Measurements from ENCODE around the gene BTG1.

The BTG1 gene, protein sequence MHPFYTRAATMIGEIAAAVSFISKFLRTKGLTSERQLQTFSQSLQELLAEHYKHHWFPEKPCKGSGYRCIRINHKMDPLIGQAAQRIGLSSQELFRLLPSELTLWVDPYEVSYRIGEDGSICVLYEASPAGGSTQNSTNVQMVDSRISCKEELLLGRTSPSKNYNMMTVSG

DNA sequence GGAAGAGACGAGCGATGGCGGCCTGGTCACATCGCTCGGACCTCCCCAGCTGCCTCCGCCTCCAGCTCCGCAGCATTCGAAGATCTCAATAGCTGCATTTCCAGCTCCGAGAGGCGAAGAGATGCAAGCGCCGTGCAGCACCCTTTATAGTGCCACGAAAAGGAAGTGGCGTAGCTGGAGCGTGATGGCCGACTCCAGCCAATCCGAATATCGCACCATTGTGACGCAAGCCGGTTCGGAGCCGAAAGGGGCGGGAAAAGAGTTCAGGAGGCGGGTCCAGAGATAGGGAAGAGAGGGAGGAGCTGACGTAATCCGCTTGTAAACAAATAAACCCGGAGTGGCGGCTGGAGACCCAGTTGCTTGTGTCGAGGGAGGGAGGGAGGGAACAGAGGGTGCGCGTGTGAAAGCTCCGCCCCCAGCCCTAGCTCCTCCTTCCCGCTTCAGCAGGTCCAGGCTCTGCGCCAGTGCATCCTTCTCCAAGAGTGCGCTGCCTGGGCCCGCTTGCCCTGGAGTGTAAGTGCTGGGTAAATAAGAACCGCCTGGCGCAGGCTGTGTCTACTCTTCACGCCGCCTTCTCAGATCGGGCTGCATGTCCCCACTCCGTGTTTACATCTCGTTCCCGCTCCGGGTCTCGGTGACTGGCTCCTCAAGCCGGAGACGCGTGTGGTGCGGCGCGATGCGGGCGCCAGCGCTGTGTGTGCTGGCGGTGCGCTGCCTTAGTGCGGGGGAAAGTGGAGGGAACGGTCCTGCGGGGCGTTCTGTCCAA is at the start of gene BTG1:
Gene BTG1, minus strand, starts transcription at position 116 of the 766 bp plus-strand sequence. CDS start 311 bp downstream, outside the sequence.
- Mint-ChIP-seq H3K27ac (peak within 1 kb of the TSS; percentile 99), H3K4me1 (ENCODE audit: low read depth) (peaks cover 45% of the 10 kb centered on the region), H3K27me3 (no peaks in the 10 kb centered on the region), H3K9me3 (no peaks in the 10 kb centered on the region), H3K36me3 (ENCODE audit: low read depth) (peaks cover 62% of the 10 kb centered on the region), H3K4me3 (peak within 1 kb of the TSS; percentile 100)
- DNase-seq: peak; percentile 97

DNA sequence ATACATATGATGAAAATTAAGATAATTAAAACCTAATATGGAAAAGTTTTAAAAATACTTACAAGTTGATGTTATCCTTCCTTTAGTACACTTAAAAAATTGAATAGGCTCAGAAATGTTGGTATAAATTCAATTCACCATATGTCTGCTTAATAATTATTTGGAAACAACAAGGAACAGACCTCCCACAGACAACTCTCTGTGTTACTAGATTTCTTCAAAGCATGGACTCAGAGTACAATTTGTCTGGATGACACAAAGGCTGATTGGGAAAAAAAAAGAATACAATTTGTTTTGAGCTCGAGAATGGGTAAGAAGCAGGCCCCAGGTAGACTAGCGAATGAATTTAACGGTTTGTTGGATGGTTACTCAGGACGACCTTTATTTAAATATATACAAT is 48.9 kb upstream of the BTG1 start:
- H3K27ac Mint-ChIP-seq: no peak overlapping the region
- H3K4me3 Mint-ChIP-seq: no peak overlapping the region
- no peak for DNase-seq
- H3K9me3 Mint-ChIP-seq: peaks cover 6% of the 10 kb centered on the region
- no peaks in the 10 kb centered on the region for H3K36me3 Mint-ChIP-seq (ENCODE audit: low read depth)
- no peaks in the 10 kb centered on the region for H3K27me3 Mint-ChIP-seq
- H3K4me1 Mint-ChIP-seq (ENCODE audit: low read depth): peaks cover 7% of the 10 kb centered on the region

DNA sequence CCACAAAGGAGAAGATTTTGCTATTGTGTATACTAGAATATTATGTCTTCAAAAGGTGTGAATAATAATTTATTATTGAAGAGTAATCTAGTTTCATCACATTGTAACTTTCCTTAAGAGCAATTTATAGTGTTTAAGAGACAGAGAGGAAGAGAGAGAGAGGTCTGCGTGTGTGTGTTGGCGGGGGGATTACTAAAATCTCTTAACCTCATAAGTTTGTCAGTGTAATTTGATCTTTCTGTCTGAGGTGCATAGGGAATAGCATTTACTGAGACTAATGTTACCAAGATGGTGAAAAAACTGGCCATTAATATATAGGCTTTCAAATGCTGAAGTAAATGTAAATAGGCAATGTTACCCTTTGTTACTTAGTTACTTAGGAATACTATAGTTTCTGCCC is 48.2 kb upstream of the BTG1 start:
- H3K4me1 Mint-ChIP-seq (ENCODE audit: low read depth): peaks cover 9% of the 10 kb centered on the region
- no peaks in the 10 kb centered on the region for H3K27me3 Mint-ChIP-seq
- H3K36me3 Mint-ChIP-seq (ENCODE audit: low read depth): no peaks in the 10 kb centered on the region
- H3K27ac Mint-ChIP-seq: no peak overlapping the region
- no peak overlapping the region for H3K4me3 Mint-ChIP-seq
- peaks cover 6% of the 10 kb centered on the region for H3K9me3 Mint-ChIP-seq
- DNase-seq: no peak

DNA sequence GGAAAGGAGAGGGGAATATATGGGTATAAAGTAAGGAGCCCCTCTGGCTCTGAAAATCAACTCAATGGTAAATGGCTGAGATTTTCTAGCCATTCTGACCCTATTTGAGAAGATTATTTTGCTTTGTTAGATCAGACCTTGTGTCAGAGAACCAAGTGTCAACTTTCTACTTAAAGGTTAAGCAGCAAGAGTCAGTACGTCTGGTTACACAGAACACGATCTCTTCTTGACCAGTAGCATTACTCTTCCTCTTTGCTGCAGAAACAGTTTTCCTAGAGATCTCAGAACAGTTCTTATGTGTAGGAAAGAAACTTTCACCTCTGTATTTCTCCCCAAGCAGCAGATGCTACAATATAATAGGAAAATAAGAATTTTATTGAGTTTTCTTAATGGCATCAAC is 47.4 kb upstream of the BTG1 start:
- DNase-seq: no peak
- Mint-ChIP-seq H3K4me3 (no peak overlapping the region), H3K4me1 (ENCODE audit: low read depth) (peaks cover 12% of the 10 kb centered on the region), H3K27ac (no peak overlapping the region), H3K36me3 (ENCODE audit: low read depth) (no peaks in the 10 kb centered on the region), H3K9me3 (peaks cover 6% of the 10 kb centered on the region), H3K27me3 (no peaks in the 10 kb centered on the region)

DNA sequence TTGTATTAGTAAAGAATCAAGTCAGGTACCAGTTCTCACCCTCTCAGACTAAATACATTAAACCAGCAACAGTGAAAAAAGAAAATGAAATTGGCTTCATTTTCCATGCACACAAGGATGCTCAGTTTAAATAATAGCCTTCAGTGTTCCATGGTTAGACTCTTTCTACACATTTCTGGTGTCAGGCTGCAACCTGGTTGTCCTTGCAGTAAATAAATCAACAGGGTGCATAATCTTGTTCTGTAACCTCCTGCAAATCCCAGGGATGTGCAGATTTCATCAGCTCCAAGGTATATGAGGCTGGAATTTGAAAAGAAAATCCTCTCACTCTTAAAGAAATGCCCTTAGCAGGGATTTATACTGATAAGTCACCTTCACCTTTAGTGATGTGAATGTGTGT is 46.7 kb upstream of the BTG1 start:
- no peak for DNase-seq
- Mint-ChIP-seq H3K4me1 (ENCODE audit: low read depth) (peaks cover 13% of the 10 kb centered on the region), H3K27me3 (no peaks in the 10 kb centered on the region), H3K9me3 (peaks cover 6% of the 10 kb centered on the region), H3K36me3 (ENCODE audit: low read depth) (no peaks in the 10 kb centered on the region), H3K27ac (no peak overlapping the region), H3K4me3 (no peak overlapping the region)

DNA sequence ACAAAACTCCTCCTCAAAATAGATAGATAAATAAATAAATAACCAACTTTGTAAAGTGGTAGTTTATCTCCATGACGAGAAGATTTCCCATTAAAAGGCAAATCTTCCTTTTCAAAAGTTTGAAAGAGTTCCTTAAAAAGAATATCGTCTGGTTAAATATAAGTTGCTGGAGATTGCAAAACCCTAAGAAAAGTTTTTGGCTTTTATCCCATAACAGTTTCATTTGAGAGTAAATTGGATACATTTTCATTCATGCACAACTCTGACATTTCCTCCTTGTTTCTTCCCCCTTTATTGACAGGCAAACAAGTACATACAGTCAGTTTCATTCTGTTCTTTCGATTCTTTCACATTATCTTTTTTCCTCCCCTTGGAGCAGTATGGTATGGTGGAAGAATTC is 45.4 kb upstream of the BTG1 start:
- H3K27ac Mint-ChIP-seq: no peak overlapping the region
- H3K36me3 Mint-ChIP-seq (ENCODE audit: low read depth): no peaks in the 10 kb centered on the region
- no peak for DNase-seq

DNA sequence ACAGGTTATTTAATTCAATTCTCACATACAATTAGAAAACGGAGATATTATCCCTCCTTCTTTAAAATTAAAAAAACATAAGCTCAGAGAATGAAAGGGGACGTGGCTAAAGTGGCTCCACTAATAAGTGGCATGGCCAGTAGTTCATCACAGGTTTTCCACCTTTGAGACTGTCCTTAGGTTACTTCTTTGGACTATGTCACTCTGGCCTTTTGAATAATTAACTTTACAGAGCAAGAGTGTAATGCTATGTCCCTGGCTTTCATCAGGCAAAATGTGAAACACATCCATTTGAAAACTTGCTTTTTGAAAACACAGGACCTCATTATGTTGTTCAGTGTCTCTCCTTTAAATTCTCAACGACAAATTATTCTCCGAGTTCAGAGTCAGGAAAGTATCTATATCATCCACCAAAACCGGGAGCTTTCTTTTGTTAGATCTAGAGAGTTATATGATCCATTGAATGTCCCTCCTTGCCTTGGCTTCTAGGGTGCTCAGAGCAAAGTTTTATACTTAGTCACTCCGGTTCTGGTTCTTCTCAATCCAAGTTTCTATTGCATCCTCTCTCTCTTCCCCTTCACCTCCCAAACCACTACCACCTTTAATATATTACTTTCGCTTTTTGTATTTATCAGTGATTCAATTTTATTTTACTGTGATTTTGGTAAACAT is 43.0 kb upstream of the BTG1 start:
- Mint-ChIP-seq H3K27ac (no peak overlapping the region), H3K27me3 (no peaks in the 10 kb centered on the region), H3K9me3 (no peaks in the 10 kb centered on the region), H3K4me3 (no peak overlapping the region), H3K36me3 (ENCODE audit: low read depth) (no peaks in the 10 kb centered on the region), H3K4me1 (ENCODE audit: low read depth) (peaks cover 49% of the 10 kb centered on the region)
- DNase-seq: no peak

More for the DNA sequence above, 45.4 kb upstream of the BTG1 start:
- Mint-ChIP-seq H3K4me3 (no peak overlapping the region), H3K4me1 (ENCODE audit: low read depth) (peaks cover 26% of the 10 kb centered on the region), H3K9me3 (peaks cover under 1% of the 10 kb centered on the region), H3K27me3 (no peaks in the 10 kb centered on the region)

DNA sequence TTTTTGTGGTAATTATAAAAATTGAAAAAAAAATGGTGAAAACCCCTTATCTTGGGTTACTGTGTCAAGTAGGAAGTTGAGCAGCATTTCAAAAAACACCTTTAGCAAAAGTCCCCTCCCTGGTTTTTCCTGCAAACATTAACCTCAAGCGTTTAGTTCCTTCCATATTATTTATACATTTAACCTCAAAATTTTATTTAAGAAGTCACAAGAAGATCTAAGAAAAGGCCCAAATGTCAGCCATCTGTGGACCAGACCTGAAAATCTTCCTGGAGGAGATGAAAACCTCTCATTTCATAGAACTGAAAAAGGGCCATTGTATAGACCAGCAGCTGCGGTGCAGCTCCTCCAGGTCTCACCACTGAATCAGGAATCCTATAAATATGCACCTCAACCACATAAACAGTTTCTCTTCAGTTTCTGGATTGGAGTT is 40.4 kb upstream of the BTG1 start:
- H3K36me3 Mint-ChIP-seq (ENCODE audit: low read depth): no peaks in the 10 kb centered on the region

DNA sequence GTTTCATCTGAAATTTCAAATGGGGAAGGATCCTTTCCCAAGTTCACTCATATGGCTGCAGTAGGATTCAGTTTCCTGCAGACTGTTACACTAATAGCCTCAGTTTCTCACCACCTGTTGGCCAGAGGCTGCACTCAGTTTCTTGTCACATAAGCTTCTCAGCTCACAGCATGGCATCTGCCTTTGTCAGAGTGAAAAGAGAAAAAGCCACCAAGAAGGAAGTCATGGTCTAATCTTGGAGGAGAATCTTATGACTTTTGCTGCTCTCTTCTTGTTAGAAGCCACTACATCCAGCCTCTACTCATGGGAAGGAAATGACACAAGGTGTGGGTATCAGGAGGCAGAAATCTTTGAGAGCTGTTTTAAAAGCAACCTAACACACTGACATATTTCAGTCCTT is 39.4 kb upstream of the BTG1 start:
- H3K9me3 Mint-ChIP-seq: no peaks in the 10 kb centered on the region
- H3K36me3 Mint-ChIP-seq (ENCODE audit: low read depth): no peaks in the 10 kb centered on the region
- DNase-seq: no peak
- H3K27me3 Mint-ChIP-seq: no peaks in the 10 kb centered on the region
- H3K4me1 Mint-ChIP-seq (ENCODE audit: low read depth): peaks cover 50% of the 10 kb centered on the region
- H3K27ac Mint-ChIP-seq: peak overlapping the region; percentile 61
- peak overlapping the region; percentile 12 for H3K4me3 Mint-ChIP-seq

More for the DNA sequence above, 40.4 kb upstream of the BTG1 start:
- Mint-ChIP-seq H3K4me1 (ENCODE audit: low read depth) (peaks cover 50% of the 10 kb centered on the region), H3K27ac (peak overlapping the region; percentile 70), H3K4me3 (peak overlapping the region; percentile 26), H3K27me3 (no peaks in the 10 kb centered on the region), H3K9me3 (no peaks in the 10 kb centered on the region)
- no peak for DNase-seq

DNA sequence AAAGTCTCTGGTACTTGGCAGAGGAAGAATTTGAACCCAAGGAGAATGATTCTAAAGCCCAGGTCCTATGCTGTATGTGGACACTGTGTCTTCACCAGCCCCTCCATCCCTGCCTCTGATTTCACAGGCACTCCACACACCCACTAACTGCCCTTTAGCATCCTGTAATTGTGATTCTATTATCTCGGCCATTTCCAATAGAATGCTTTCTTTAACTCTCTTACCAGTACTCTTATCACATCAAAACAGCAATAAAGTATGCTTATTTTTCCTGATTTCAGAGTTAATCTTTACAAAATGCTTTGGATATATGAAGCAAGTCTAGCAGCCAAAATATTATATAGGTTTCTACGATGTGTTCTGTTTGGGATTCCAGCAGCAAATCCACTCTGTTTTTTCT is 37.9 kb upstream of the BTG1 start:
- Mint-ChIP-seq H3K9me3 (no peaks in the 10 kb centered on the region), H3K36me3 (ENCODE audit: low read depth) (no peaks in the 10 kb centered on the region), H3K27me3 (no peaks in the 10 kb centered on the region), H3K27ac (no peak overlapping the region), H3K4me3 (no peak overlapping the region), H3K4me1 (ENCODE audit: low read depth) (peaks cover 44% of the 10 kb centered on the region)
- no peak for DNase-seq

DNA sequence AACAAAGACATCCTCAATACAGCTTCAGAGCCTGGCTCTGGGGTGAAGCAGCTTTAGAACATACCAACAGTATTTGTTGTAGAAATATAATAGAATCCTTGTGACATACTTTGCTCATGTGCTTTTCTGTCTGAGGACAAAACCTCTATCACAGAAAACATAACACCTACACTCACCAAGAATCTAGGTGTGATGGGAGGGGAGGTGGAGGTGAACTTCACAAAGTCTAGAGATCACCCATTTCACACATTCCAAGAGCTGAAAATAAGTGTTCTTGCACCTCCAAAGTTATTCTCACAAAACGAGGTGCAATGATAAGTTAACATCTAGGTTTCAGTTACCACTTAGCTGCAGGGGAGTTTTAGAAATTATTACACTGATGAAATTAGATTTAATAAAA is 32.7 kb upstream of the BTG1 start:
- Mint-ChIP-seq H3K9me3 (no peaks in the 10 kb centered on the region), H3K36me3 (ENCODE audit: low read depth) (no peaks in the 10 kb centered on the region), H3K4me1 (ENCODE audit: low read depth) (peaks cover 4% of the 10 kb centered on the region), H3K4me3 (no peak overlapping the region), H3K27ac (no peak overlapping the region), H3K27me3 (no peaks in the 10 kb centered on the region)
- DNase-seq: no peak

DNA sequence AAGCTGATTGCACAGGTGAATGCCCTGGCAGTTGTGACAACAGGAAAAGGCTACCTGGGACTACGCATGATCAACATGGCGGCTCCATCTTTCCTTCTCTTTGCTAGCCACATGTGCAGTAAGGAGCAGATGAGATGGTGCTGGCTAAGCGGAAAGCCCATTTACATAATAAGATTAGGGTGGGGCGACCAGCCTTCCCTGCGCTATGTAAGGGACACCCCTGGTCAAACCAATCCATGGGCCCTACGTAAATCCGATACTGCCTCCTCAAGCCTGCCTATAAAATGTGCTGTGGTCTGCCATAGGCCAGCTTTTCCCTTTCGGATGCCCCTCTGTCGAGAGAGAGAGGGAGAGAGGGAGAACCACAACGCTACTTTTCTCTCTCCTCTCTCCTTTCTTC is 31.0 kb upstream of the BTG1 start:
- H3K4me1 Mint-ChIP-seq (ENCODE audit: low read depth): peaks cover 11% of the 10 kb centered on the region
- H3K4me3 Mint-ChIP-seq: no peak overlapping the region
- no peaks in the 10 kb centered on the region for H3K36me3 Mint-ChIP-seq (ENCODE audit: low read depth)
- no peak for DNase-seq
- H3K9me3 Mint-ChIP-seq: no peaks in the 10 kb centered on the region
- H3K27me3 Mint-ChIP-seq: no peaks in the 10 kb centered on the region
- H3K27ac Mint-ChIP-seq: no peak overlapping the region

DNA sequence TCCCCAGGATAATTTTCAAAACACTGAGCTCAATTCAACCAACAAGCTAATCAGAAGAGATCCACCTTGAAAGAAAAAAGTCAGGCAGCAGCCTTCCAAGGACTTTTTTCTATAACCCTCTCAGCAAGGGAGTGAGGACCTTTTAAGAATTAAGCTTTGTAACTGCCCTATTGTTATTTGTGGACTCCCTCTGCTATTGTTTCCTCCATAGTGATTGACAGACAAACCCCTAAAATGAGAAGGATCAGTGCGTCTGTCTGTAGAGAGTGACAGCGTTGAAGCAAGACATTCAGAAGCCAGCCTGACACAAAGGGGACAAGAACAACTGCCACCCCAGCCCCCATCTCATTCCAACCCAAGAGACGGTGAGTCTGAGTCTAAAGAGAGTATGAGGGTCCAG is 30.3 kb upstream of the BTG1 start:
- H3K4me1 Mint-ChIP-seq (ENCODE audit: low read depth): peaks cover 11% of the 10 kb centered on the region
- no peak overlapping the region for H3K4me3 Mint-ChIP-seq
- no peaks in the 10 kb centered on the region for H3K27me3 Mint-ChIP-seq
- H3K9me3 Mint-ChIP-seq: no peaks in the 10 kb centered on the region
- H3K27ac Mint-ChIP-seq: no peak overlapping the region
- H3K36me3 Mint-ChIP-seq (ENCODE audit: low read depth): no peaks in the 10 kb centered on the region
- DNase-seq: no peak

DNA sequence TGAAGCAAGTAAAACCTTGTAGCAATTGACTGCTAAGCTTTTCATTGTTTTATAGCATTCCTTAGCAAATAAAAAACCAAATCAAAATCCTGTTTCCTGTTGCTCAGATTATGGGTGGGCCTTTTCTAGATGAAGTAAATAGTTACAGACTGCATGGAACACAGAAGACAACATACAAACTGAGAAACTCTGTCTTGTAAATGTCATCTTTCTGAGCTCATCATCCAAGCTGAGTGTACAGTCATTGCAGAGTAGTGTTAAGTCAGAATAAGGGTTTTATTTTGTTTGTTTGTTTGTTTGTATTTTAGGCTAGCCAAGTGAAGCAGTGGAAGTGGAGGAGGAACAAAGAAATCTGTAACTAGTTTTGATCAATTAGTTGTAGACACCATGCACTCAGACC is 24.4 kb upstream of the BTG1 start:
- no peak for DNase-seq
- Mint-ChIP-seq H3K36me3 (ENCODE audit: low read depth) (no peaks in the 10 kb centered on the region), H3K4me1 (ENCODE audit: low read depth) (peaks cover 24% of the 10 kb centered on the region), H3K4me3 (no peak overlapping the region), H3K27me3 (no peaks in the 10 kb centered on the region), H3K9me3 (no peaks in the 10 kb centered on the region), H3K27ac (no peak overlapping the region)

DNA sequence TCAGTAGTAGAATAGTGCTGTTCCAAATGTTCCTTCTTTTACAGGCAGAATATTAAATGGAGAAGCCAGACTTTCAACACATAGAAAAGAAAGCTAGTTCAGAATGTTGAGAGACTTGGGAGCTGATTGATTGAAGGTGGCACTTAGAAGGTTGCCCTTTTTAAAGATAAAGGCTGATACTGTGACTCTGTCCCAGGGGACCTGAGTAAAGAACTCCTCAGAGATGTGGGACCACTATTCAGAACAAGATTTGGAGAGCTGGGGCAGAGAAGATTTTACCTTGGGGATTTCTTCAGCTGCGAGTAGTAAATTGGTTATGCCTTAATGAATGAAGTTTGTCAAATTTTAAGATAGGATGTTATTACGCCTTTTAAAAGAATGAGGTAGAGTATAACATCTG is 21.4 kb upstream of the BTG1 start:
- Mint-ChIP-seq H3K27me3 (no peaks in the 10 kb centered on the region), H3K27ac (no peak overlapping the region), H3K36me3 (ENCODE audit: low read depth) (no peaks in the 10 kb centered on the region), H3K4me1 (ENCODE audit: low read depth) (peaks cover 29% of the 10 kb centered on the region), H3K4me3 (no peak overlapping the region), H3K9me3 (no peaks in the 10 kb centered on the region)
- DNase-seq: no peak

Measured in activated T-cell treated with anti-CD3 and anti-CD28 coated beads, Interleukin-2, amount 50 U/mL, for 24 hours (primary cell).